HG02870 (cell line): ENCODE results near the gene MMP11.

ENCODE experiments used
- ATAC-seq: cut with Tn5 transposase; IDR thresholded peaks from one replicate; pipeline ENCODE4 v1.9.1; 2021; ENCODE audit warnings: mild to moderate bottlenecking, moderate library complexity; ENCODE audit not compliant: unreplicated experiment

The MMP11 gene

DNA sequence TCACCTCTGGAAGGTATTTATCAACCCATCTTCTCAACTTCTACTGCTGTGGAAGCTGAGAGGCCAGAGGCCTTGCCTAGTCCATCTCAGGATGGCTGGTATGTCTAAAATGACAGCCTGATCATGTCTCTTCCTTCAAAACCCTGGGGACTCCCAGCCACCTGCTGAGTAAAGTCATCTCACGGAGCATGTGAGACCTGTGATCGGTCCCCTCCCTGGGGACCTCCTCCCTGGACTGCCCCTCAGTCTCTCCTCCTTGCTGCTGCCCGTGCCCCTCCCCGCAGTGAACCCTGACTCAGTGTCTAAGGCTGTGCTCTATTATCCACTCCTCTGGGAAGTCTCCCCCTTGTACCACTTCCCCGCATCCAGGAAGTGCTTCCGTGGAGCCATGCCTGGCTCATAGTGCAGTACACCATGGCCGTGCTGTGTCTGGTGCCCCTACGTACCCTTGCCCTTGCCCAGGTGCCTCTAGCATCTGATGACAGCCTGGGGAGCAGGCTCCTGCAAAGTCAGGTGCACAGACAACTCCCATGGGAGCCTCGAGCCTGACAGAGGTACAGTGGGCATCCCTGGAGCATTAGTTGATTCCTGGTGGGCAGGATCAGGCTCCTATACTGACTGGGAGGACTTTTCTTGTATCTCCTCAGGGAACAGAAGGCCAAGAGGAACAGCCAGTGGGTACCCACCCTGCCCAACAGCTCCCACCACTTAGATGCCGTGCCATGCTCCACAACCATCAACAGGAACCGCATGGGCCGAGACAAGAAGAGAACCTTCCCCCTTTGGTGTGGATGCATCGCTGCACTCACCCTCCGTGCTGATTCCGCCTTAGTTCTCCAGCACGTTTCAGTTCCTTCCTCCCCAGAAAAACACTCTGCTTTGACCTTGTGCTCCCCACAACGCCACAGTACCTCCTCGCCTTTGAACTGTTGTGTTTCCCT lies 27.9 kb downstream of the MMP11 start:
- ATAC-seq: no peak

DNA sequence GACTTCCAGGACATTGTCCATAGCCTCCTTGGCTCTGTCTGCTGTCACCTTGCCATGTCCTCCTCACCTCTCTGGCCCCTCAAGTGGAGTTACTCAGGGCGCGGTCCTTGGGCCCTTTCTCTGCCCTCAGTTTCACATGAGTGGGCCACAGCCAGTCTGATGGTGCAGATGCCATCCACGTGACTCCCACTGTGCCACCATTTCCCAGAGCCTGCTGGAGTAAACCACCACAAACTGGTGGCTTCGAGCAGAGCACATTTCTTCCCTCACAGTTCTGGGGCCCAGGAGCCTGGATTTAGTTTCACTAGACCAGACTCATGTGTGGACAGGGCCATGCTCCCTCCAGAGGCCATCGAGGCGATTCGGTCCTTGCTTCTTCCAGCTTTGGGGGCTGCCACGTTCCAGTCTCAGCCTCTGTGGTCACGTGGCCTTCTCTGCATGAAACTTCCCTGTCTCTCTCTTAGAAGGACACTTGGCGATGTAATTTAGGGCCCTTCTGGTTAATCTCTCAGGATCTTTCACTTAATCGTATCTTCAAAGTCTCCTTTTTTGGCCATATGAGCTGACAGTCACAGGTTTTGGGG lies 28.7 kb downstream of the MMP11 start:
- no peak for ATAC-seq

DNA sequence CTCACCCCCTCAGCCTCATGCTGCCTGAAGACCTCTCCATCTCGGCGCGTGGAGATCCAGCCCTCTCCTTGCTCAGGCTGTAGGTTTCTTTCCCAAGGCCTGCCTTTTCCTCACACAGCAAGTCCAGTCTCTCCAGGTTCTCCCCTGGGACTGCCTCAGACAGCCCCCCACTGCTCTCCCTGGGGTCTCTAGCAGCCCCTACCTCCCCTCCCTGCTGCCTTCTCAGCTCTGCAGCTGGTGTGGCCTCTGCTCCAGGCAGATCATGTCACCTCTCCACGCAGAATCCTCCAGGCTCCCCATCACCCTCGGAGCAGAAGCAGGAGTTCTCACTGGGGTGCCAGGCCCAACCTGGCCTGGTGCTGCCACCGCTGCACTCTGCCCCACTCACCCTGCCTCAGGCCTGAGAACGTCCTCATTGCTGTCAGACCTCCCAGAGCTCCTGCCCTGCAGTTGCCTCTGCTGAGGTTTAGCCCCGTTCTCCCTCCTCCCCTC lies 29.3 kb downstream of the MMP11 start:
- ATAC-seq: no peak

DNA sequence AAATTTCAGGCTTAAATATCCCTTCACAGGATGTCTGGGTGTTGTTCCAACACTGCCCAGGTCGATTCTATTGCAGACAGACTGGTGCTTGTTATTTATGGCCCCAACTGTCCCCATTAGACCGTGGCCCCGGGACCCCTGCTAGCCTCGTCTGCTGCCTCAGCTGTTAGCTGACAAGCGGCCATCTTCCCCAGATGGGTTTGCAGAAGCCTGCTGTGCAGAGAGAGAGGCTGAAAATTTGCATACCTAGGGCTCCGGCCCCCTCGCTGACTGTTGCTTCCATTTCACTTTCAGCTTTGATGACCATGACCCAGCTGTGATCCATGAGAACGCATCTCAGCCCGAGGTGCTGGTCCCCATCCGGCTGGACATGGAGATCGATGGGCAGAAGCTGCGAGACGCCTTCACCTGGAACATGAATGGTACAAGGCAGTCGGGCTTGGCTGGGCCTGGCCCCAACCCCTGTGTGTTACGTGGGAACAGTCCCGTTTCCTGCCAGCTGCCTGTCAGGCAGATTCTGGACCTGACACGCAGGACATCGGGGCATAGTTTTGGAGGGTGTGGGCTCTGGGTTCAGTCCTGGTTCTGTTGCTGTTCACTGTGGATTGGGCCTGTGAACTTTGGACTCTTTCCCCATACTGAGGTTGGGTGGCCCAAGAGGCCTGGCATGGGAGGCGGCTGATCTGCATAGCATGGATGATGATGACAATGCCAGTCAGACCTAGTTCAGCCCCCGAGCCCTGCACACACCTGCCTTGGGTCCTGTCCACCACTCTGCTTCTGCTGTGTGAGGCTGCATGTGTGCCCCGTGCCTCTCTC lies 30.6 kb downstream of the MMP11 start:
- no peak for ATAC-seq

DNA sequence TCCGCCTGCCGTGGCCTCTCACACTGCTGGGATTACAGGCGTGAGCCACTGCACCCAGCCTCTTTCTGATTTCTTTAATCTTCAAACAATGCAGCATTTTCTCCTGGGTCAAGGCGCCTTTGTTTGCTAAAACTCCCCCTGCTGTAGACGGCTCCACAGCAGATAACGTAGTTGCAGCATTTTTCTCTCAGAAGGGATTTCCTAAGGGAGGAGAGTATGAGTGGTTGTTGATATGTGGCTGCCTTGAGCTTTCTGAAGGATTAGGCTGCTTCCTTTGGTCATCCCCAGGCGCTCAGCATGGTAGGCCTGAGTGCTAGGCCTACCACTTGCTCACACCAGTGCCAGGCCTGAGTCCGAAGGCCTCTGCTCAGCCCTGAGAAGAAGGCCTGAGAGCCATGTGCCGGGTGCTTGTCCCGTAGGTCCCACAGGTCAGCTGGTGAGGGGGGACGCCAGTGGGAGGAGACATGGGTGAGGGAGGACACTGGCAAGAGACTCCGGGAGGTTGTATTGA lies 32.2 kb downstream of the MMP11 start:
- no peak for ATAC-seq

DNA sequence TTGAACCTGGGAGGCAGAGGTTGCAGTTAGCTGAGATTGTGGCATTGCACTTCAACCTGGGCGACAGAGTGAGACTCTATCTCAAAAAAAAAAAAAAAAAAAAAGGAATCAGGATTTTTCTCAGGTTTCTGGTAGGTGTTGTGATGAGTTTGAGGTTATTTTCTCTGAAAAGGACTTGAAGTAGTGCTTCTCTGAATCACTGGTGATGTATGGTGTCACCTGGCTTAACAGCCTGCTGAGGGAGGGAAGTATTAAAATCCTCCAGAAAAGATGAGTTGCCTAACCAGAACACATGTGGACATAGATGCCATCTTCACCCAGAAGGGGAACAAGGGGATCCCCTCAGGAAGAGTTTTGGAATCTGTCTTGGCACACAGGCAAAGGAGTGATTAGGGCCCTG lies 34.2 kb downstream of the MMP11 start:
- no peak for ATAC-seq

DNA sequence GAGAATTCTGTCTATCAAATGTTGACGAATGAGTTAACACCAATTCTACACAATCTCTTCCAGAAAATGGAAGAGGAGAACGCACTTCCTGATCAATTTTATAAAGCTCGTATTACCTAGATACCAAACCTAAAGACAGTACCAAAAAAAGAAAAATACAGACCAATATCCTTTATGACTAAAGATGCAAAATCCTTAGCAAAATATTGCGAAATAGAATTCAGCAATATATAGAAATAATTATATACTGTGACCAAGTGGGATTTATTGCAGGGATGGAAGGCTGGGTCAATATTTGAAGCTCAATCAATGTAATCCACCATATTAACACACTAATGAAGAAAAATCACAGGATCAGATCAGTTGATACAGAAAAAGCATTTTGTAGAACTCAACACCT lies 39.7 kb downstream of the MMP11 start:
- no peak for ATAC-seq

DNA sequence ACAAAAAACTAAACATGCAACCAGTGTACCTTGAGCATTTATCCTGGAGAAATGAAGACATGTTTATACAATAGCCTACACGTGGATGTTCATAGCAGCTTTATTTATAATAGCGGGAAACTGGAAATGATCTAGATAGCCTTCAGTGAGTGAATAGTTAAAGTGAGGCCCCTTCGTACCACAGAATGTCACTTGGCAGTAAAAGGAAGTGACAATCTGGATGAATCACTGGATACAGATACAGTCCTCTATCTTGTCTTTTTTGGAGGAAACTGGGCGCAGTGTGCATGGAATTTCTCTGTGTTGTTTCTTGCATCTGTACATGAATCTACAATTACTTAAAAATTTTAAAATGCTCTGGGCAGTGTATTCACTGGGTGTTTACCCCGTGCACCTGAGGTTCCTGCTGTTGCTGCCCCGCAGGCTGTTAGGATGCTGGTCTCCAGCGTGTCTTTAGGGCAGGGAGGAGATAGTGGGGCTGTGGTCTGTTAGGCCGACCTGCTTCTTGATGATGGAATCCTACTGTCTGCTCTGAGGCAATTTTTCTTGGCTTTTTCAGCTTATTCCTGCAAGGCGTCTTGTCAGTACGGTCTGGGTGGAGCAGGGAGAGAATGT lies 43.0 kb downstream of the MMP11 start:
- no peak for ATAC-seq

DNA sequence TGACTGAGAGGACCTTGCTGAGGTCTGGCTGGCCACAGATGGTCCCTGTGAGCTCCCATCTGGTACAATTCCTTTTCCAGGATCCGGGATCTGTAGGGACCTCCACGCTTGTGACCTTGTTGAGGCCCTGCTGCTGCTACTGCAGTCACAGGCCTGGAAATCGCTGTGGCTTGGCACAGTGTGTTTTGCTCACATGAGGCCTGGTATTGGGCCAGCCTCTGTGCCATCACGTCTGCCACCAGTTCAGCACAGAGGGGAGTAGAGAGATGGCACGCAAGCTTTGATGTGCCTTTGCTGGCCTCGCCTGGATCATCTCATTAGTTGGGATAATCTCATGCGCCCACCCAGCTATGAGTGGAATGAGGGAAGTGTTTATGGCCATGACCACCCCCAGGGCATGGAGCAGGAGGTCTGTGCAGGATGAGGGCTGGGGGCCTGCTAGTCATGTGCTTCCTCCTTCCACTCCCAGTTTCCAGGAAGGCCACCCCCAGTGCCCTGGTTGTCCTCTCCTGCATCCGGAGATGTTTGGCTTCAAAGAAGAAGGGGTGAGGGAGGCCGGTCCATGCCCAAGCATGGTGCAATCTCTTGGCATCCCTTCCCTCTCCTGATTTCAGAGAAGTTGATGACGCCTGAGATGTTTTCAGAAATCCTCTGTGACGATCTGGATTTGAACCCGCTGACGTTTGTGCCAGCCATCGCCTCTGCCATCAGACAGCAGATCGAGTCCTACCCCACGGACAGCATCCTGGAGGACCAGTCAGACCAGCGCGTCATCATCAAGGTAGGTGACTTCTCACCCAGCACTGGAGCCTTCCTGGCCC lies 43.7 kb downstream of the MMP11 start:
- ATAC-seq: no peak

DNA sequence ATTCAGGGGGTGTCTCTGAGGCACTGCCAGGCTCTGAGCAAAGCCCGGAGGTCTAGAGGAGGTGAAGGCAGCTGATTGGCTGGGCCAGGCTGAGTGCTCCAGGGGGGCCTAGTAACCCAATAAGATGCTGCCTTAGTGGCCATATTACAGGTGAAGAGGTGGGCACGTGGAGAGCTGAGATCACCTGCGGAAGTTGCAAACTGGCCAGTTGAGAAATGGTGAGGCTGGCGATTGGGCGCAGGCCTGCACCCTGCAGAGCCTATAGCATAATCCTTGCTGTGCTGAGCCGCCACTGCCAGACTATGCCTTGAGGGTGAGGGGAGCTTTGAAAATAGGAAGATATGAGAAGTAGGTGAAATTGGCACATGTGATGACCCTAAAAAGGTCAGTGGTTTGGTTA lies 44.5 kb downstream of the MMP11 start:
- ATAC-seq: no peak

DNA sequence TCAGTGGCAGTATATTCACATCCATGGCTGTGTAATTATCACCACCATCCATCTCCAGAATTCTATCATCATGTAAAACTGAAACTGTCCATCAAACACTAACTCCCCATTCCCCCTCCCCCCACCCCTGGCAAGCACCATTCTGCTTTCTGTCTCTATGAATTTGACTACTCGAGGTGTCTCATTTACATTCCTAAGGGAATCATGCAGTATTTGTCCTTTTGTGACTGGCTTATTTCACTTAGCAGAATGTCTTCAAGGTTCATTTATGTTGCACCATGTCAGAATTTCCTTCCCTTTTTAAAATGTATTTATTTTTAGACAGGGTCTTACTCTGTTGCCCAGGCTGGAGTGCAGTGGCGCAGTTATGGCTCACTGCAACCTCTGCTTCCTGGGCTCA lies 45.9 kb downstream of the MMP11 start:
- ATAC-seq: no peak

DNA sequence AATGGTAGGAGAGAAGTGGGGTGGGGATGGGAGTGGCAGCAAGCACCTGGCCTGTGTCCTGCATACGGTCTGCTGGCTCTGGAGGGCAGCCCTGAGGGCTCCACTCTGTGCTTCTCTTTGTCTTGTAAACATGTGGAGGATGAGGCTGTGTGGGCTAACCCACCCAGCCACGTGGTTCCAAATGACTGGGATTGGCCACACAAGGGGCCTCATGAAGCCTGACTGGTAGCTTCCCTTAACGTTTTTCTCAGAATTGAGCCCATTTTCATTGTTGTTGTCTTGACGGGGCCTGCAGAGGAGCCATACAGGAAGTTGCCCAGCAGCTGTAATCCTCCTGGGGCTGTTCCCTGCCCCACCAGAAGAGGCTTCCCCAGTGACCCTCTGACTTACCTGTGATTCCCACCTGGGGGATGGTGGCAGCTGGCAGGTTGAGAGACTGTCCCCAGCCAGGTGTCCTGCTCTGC lies 48.1 kb downstream of the MMP11 start:
- no peak for ATAC-seq

DNA sequence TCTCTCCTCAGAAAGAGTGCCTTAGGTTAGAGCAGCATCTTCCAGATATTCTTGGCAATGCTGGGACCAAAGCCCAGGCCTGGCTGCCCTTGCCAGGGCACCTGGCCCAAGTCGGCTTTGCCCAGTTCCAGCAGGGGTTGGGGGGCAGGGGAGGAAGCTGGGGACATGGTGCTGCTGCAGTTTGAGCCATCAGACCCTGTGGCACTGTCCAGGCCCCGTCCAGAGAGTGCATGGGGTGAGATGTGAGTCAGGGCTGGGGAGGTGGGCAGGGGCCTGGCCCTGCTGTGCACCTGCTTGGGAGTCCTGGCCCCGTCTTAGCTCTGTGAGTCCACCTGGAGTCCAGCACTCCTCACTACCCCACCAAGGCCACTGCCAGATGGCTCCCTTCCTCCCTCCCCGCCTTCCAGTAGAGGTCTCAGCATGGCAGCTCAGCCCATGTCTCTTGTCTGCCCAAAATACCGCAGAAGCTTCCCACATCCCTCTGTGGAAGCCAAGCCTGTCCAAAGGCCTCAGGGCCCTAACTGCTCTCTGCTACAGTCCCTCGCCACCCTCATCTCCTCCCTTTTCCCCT lies 49.5 kb downstream of the MMP11 start:
- no peak for ATAC-seq

DNA sequence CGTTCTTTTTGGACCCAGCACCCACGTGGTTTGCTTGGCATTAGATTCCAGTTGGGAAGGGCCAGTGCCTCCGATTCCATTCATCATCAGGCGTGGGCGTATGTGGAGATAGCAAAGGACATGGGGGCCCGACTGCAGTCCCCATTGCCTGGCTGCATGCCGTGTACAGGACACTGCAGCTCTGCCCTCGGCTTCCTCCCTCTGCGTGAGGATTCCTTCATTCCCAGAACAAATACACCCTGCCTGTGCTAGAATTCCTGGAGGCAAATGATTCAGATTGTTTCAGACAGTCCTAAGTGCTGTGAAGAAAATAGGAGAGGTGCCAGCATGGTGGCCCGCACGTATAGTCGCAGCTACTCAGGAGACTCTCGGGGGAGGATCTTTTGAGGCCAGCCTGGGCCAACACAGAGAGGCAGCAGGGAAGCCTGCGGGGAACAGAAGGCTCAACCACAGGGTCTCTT lies 50.7 kb downstream of the MMP11 start:
- ATAC-seq: no peak

DNA sequence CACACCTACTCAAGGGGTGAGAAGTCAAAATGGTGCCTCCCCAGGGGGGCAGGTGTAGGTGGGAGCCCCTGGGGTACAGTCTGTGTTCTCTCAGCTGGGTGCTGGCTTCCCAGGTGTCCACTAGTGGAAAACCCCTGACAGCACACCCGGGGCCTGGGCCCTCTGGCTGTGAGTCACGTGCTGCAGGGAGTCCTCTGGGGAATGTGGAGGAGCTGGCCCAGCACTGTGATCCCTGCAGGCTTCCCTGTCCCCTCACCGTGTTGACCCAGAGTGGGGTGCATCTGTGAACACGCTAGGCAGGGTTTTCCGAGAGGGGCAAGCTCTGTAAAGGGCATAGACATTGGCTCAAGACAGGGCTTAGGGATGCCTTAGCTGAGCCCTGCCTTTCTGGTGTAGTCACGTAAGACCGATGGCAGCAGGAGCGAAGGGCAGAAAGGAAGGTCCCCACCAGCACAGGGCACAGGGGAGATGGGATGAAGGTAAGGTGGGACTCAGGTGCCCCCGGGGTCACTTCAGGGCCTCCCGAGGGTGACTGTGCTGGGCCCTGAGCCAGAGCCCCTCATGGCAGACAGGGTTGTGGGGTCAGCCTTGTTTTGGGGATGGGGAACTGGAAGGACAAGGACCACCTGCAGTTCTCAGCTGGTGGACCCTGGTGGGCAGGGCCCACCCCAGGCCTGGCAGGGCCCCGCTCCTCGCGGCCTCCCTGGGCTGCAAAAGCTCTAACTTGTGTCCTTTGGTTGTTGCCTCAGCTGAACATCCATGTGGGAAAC lies 52.0 kb downstream of the MMP11 start:
- ATAC-seq: no peak

DNA sequence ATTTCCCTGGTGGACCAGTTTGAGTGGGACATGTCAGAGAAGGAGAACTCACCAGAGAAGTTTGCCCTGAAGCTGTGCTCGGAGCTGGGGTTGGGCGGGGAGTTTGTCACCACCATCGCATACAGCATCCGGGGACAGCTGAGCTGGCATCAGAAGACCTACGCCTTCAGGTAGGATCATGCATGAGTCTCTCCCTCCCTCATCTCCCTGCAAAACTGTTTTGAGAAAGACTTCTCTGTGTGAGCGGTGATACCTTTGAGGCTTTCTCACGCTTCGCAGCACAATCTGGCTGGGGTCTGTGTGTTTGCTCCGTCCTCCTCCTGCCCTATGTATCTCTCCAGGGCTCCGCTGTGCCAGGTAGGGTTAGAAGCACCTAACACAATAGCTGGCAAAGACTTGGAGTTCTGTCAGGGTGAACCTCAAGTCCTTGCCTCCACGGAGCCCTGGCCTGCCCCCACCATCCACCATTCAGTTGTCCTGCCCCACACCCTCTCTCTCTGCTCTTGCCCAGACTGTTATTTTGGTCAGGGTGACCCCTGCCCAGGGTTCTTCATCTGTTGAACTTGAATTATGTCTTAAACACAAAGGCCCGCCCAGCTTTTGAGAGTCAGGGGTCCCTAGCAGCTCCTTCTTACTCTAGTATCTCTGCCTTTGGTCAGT lies 52.7 kb downstream of the MMP11 start:
- ATAC-seq: no peak

DNA sequence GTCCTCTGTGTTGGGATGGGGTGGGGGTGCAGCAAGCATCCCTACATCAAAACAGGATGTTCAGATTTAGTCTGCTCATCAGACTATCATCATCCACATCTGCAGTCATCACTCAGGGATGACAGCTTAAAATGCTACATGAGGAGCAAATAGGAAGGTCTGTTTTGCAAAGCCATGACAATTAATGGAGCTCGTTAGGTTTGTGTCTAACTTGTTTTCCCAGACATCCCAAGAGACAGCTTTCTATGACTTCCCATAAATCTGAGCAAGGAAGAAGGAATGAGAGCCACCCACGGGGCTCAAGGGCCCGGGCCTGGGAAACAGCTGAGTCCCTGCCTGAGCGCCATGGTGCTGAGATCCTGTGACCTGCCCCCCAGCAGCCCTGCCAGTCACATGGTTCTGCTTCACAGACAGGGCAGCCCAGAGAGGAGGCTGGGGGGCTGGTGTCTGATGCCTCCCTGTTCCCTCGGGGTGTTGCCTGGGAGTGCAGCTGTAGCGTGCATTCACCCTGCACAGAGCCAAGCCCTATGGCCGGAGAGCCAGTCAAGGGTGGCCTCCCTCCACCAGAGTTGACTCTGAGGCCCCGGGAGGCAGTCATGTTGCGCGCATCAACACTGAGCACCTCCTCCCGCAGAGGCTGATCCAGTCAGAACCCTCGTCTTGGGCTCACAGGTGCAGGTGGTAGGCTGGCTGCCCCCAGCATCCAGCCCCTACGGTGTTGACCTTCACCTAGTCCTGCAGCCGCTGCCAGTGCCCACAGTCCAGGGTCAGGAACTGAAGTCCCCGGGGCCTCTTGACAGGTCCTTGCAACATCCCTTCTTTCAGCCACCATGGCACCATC lies 54.1 kb downstream of the MMP11 start:
- ATAC-seq: no peak
